IPS DF 19.7 (cell line): ENCODE results near the gene TEX101.

Experiments used
- DNase-seq: peaks from one replicate; pipeline ENCODE4 v3.0.0-alpha.2; 2013; ENCODE audit warnings: low read depth, low spot score

Gene TEX101

DNA sequence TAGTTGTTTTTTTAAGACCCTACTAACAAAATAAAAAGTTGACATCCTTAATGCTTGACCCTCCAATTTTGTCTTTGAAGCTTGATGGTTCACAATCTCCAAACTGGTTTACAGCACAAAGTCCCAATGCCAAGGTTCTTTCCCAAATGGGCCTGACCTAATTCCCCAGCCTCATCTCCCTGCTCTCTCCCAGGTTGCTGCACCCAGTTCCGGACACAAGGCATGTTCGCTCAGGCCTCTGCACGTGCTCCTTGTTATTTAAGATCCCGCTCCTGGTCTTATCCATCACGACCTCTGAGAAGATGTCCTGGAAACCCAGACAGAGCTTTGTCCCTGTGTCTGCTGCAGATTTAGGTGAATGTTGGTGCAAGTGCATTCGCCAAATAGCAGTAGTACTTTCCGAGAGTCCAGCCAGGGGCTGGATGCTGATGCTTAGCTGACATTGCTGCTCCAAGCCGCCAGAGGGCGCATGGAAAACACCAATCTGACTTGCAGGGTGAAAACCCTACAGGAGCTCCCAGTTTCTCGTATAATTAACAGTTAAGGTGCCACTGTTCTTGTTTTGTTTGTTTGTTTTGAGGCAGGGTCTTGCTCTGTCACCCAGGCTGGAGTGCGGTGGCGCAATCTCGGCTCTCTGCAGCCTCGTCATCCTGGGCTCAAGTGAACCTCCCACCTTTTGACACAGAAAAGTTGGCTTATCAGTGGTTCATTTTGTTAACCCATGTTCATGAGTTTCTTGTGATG, 32.2 kb downstream of the TEX101 start:
- peak; percentile 23 for DNase-seq

DNA sequence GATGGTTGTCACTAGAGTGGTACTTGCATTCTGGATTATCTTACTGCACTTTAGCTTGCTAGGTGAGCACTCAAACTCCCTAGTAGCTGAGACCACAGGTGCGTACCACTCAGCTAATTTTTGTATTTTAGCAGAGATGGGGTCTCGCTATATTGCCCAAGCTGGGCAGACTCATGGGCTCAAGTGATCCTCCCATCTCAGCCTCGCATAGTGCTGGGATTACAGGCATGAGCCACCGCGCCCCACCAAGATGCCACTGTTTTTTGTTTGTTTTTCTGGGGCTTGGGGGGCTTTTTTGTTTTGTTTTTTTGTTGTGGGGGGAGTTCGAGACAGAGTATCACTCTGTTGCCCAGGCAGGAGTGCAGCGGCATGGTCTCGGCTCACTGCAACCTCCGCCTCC, 33.0 kb downstream of the TEX101 start:
- no peak for DNase-seq

DNA sequence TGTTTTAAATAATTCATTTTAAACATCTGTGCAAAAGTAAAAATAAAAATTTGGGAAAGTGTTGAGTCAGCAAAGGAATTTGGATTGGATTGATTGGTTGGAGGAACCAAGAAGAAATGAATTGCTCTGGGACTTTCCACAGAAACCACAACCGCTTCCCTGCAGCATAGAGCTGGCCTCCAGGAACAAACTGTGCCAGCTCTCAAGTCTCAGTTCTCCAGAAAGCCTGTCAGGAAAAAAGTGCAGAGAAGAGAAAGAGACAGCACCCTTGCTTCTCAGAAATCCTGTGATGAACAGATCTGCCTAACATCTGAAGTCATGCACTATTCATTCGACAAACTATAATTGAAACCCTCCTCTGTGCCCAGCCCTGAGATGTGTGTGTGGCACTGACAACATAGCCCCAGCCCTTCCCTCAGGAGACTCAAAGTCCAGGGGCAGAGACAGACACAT, 35.9 kb downstream of the TEX101 start:
- DNase-seq = no peak

DNA sequence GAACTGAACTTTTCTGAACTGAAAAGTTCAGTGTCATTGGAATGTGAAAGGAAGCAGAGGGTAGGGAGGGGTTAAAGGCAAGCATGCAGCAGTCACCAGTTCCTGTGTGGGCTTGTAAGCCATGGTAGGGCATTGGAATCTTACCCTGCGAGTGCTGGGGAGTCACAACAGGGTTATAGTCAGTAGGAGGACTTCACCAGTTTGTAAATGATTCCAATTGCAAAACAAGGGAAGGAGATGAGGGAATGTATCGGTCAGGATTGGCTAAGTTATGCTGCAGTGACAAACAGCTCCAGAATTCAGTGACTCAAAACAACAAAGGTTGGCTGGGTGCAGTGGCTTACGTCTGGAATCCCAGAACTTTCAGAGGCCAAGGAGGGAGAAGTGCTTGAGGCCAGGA, 37.9 kb downstream of the TEX101 start:
- DNase-seq = no peak

DNA sequence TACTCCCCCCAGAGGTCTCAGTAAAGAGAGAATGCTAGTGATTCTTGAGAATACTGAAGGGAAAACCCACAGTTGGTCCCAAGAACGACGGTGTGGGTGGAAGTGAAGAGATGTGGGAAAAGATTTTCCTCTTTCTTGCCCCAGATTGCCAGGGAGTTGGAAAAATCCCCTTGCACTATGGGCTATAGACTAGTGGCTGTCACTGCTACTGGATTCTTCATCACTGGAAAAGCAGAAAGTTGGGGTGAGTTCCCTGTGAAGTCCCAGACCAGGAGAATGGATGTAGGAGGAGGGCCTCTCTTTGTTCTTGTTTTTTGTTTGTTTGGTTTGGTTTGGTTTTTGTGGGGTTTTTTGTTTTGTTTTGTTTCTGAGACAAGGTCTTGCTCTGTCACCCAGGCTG, 39.3 kb downstream of the TEX101 start:
- DNase-seq = no peak

DNA sequence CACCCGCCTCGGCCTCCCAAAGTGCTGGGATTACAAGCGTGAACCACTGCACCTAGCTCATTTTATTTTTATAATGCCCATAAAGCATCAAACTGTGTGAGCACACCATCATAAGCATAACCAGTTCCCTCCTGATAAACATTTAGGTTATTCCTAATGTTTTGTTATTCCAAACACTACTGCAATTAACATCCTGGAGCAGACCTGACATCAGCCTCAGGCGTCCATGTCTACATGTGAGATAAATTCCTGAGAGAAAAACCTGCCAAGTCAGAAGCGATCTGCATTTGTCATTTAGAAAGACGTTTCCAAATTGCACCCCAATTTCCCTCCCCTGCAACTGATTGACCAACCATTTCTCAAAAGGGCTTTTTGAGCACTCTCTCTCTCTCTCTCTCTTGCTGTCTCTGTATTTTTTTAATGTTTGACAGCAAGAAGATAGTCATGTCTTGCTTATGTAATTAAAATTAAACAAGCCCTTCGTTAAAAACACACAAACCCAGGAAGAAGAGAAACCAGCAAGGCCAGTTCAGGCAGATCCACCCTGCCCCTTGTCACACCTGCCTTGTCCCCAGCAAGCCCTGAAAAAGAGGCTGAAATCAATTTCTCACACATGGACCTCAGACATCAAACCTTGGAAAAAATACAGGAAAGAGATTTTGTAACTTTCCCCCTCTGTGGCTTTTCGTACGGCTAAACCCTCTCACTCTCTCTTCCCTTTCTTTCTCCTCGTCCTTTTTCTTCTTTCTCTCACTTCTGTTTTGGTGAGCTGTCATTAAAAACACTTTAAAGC, 40.8 kb downstream of the TEX101 start:
- DNase-seq = no peak

DNA sequence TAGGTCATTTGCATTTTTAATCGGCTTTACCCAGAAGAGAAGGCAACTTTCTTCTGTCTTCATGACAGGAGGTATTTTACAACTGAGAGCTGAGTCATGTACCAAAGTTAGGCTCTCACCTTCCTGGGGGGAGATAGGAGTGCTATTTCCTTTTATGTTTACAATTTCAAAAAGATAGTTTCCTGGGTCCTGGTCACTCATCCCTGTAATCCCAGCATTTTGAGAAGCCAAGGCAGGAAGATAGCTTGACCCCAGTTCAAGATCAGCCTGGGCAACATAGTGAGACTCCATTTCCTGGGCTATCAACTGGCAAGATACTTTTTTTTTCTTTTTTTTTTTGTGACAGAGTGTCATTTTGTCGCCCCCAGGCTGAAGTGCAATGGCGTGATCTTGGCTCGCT, 43.1 kb downstream of the TEX101 start:
- no peak for DNase-seq

DNA sequence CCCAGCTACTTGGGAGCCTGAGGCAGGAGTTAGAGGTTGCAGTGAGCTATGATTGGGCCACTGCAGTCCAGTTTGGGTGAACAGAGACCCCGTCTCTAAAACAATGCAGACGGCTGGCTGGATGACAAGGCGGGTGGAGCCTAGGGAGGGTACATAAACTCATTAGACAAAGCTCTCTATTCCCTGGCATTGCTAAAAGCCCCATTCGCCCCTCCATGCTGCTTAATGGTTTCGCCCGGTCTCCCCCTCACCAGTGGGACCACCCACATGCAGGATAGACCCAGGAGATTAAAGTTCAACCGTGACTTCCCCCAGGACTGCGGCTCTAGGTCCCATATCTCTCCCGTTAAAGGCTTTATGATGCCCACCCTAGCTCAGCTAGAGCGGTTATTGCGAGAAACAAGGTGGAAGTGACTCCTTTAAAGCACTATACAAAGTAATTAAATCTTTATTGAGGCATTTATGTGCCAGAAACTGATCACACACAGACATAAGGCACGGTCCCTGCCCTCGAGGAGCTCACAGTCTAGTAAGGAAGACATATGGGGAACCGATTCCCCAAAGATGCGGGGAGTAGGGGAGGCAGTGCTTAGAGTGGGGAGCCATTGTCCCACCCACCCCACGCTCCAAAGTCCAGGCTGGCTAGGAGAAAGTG, 45.8 kb downstream of the TEX101 start:
- DNase-seq = no peak

DNA sequence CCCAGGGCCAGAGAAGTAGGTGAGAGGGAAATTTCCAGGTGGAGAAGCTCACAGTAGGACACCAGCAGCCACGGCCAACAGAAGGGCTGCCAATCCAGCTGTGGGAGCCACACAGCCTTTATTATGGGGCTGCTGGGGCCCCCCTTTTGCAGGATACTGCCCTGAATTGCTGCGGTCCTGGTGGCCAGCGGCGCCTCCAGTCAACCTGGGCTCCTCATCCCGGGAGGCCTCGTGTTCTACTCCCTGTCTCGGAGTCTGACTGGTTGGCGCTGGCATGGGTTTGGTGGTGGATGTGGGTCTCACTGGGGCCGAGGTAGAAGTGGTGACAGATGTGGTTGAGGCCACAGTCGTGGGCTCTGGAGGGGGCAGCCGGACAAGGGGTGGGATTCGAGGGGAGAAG, 46.6 kb downstream of the TEX101 start:
- DNase-seq = no peak

DNA sequence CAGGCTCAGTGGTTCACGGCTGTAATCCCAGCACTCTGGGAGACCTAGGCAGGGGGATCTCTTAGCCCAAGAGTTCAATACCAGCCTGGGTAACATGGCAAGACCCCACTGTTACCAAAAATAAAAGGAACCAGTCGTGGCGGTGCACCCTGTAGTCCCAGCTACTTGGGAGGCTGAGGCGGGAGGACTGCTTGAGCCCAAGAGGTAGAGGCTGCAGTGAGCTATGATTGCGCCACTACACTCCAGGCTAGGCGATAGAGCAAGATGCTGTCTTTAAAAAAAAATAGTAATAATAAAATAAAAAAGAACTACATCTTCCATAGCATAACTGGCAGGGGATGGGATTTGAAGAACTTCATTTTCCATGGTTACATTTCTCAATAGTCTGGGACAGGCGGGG, 47.7 kb downstream of the TEX101 start:
- DNase-seq = no peak

DNA sequence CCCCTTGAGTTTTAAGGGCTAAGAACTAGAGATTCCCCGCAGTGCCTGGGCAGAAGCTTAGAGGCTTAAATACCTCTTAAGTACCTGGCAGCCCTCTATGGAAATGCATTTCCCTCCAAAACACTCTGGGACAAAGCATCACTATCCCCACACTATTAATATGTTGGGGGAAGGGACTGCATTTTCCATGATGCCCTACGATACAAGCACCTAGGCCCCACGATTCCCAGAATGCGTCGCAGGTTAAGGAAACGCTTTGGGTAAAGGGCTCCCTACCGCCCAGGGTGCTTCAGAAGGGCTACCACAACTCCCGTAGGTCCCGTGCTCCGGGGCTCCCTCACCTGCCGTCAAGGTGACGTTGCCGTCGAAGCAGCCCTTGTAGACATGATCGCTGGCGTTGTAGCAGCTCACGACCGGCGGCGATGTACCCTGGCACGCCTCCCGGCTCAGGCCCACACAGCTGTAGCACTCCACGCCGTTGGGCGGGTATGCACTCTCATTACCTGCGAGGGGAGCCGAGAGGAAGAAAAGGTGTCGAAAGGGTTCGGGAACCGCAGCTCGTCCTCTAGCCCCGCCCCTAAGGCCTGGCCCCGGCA, 48.2 kb downstream of the TEX101 start:
- DNase-seq = peak; percentile 17

DNA sequence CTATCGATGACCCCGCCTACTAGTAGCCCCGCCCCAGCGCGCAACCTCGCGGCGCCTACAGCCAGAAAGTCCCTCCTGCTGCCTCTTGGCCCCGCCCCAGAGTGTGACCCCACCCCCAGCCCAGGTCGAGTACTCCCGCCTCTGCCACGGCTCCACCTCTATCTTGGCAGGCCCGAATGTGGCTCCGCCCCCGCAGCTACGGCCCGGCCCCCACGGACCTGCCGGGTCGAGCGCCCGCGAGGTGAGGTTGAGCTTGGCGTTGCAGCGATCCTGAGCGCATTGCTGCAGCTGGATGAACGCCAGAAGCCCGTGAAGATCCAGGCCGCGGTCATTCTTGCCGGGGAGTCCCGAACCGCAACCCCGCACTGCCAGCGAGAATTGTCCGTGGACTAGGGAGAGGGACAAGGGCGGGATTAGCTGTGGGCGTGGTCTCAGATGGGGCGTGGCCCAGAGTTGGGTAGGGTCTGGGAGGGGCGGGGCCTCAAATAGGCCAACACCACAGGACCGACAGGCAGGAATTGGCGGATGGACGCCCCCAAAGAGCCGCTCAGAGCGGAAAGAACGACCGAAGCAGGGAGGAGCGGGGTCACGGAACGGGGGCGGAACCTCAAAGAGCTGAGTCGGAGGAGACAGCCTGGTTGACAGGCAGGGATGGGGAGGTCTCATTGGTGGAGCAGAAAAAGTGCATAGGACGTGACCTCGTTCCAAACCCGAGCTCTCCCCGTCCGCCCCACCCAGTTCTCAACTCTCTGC, 48.9 kb downstream of the TEX101 start:
- DNase-seq = peak; percentile 68

DNA sequence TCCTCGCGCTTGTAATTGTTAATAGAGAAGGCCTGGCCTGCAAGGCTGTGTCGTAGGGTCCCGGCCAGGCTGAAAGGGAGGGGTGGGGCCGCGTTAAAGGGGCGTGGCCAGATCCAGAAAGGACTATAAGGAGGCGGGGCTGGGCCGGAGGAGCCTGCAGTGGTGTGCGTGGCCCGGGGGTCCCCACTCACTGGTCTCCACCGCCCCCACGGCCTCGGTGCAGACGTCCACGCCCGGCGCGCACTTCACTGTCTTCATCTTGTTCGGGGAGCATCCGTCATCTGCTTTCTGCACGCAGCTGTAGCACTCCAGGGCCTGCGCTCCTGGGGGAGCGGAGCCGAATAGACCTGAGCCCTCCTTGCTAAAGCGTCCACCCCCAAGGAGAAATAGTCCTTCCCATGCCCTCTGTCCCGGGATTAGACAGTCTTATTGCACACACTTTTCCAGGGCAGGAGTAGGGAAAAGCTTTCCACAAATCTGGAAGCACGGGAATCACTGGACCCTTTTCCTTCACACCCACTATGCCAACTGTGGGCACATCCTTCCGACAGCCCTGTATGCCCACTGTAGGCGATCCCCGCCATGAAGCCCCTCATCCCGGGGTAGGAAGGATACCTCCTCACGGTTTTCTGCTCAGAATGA, 49.6 kb downstream of the TEX101 start:
- DNase-seq = no peak

DNA sequence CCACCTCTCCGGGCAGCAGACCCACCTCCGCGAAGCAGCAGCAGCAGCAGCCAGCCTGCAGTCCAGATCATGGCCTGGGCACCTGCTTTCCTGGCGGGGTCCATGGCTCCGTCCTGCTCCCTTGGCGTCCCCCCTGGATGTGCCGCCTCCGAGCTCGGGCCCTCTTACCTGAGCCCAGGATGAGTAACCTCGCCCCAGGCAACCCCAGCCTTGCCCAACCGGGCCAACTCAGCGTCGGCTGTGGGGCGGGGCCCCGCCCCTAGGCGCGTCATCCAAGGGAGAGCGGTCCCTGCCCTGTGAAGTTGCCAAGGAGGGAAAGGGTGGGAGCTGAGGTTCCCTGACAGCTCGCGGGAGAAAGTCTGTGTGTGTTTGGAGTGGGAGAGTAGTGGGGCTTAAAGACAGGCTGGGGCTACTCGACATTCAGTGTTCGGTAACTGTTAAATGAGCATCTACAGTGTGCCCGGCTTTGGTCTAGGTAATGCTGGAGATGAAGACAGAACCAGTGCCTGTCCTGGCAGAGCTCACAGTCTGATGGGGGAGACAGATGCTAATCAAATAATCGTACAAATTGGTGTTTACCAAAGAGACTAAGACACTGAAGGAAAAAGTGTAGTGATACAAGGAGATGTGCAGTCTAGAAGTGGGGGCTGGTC, 50.9 kb downstream of the TEX101 start, which contains the start of gene LYPD3:
LYPD3 (minus strand) TSS at position 141 of the 653 bp plus-strand sequence; CDS start at position 104, 37 bp downstream.
- no peak for DNase-seq

DNA sequence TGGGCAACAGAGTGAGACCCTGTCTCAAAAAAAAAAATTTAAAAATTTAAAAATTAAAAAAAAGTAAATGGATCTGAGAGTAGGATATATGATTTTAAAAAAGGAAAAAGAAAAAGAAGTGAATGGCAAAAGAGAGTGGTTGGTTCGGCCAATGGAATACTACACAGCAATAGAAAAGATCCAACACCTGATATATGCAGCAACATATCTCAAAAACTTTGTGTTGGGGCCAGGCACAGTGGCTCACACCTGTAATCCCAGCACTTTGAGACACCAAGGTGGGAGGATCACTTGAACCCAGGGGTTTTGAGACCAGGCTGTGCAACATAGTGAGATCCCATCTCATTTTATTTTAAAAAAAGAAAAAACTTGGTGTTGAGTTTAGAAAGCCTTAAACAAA, 52.1 kb downstream of the TEX101 start:
- no peak for DNase-seq

DNA sequence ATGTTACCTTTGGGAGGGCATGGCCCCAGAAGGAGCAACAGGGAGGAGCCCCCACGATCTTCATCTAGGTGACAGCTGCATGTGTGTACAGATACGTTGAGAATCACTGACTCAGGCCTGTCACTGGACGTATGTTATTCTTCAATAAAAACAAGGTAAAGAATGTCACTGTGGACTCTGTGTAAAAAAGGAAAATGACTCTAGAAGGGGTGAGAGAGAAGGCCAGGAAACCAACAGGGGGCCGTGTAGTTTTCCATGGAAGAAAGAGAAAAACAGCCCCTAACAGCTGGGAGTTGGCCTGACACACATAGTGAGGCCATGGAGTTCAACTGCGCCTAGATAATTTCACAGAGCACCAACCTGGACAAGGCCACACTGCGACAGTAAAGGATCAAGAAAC, 52.6 kb downstream of the TEX101 start:
- DNase-seq = no peak

DNA sequence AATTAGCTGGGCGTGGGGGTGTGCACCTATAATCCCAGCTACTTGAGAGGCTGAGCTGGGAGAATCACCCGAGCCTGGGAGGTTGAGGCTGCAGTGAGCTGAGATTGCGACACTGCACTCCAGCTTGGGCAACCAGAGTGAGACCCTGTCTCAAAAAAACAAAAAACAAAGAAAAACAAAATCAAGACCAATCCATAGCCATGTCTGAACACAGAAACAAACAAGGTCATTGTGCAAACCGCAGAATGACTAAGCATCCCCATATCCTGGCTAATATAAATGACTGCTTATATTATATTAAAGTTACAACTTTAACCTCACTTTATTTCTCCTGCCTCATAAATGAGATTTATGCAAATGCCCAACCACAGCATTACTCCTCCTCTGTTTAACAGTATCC, 53.0 kb downstream of the TEX101 start:
- no peak for DNase-seq
